ENCODE results near the gene MLC1. TPM values are rescaled to one million over a fixed set of nuclear protein-coding genes. Genes with fewer than 3 reads are reported as not detected.

The MLC1 gene
- under 1 TPM in 2 of 4 donors, not detected in 2; 0.07 to 0.13 TPM for total RNA-seq

DNA sequence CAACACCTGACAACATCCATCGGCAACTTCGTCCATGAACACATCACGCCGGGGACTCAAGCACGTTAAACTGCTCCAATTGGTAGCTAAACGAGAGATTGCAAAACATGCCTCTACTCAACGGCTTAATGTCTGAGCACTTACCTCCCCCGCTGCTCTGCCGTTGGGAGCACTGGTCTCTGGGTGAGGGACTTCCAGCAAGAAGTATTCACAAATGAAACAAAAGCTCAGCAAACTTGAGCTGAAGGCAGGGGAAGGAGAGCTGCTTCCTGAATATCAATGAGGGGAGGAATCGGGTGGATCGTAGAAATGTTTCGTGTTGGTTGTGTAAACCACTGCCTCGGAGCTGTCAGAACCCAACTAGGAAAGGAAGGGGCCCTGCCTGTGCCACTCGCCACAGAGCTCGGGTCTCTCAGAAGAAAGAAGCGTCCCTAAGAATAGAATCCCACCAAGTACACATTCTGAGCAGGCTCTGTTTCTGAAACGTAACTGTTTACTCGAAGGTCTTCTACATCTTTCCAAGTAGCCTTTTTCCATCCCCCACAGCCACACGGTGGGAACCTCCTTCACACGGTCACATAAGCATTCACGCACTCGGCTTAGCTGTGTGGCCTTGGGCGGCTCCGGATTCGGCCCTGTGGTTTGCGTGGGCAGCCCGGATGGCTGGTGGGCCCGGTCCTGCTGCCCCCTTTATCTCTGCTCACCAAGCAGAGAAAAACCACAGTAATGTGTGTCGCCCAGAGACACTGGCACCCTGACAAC lies at the start of gene MLC1:
Gene MLC1, minus strand, starts transcription at position 216 of the 762 bp plus-strand sequence. CDS start 524 bp downstream, outside the sequence.
- Histone ChIP-seq H3K36me3 (no peaks in the 10 kb centered on the region), H3K9me3 (peaks cover 0 to 10% (median 0%) of the 10 kb centered on the region in 3 donors), H3K4me1 (no peaks in the 10 kb centered on the region), H3K4me3 (no peak within 1 kb of the TSS), H3K27me3 (peaks cover 79% of the 10 kb centered on the region), H3K27ac (no peak within 1 kb of the TSS)
- no peak for ATAC-seq
- TF ChIP-seq POLR2A (IDR thresholded peaks at IDR 0.05) (no peak), POLR2AphosphoS5 (IDR thresholded peaks at IDR 0.05) (no peak), EP300 (IDR thresholded peaks at IDR 0.05) (no peak)
- TF ChIP-seq, protein P1, sequence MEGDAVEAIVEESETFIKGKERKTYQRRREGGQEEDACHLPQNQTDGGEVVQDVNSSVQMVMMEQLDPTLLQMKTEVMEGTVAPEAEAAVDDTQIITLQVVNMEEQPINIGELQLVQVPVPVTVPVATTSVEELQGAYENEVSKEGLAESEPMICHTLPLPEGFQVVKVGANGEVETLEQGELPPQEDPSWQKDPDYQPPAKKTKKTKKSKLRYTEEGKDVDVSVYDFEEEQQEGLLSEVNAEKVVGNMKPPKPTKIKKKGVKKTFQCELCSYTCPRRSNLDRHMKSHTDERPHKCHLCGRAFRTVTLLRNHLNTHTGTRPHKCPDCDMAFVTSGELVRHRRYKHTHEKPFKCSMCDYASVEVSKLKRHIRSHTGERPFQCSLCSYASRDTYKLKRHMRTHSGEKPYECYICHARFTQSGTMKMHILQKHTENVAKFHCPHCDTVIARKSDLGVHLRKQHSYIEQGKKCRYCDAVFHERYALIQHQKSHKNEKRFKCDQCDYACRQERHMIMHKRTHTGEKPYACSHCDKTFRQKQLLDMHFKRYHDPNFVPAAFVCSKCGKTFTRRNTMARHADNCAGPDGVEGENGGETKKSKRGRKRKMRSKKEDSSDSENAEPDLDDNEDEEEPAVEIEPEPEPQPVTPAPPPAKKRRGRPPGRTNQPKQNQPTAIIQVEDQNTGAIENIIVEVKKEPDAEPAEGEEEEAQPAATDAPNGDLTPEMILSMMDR (IDR thresholded peaks at IDR 0.05), result no peak
- 49 to 55% methylated on average over 16 to 19 of the region's 29 CpGs for WGBS, 2 donors (ENCODE audit: low coverage in 1 of 2)

DNA sequence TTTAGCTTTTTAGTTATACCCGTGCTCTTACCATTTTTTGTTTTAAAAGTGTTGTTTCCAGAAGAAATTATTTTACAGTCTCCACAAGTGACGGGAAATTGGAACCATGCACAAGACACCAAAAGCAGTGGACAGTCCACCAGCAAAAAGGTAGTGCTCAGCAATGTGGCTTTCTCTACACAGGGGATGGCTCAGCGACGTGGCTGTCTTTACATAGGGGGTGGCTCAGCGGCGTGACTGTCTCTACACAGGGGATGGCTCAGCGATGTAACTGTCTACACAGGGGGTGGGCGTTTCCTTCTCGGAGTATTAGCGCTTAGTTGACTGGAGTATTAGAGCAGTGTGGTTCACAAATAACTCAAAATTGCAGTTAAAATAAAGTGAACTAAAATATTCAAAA lies 49.3 kb upstream of the MLC1 start:
- H3K4me1 ChIP-seq, result no peaks in the 10 kb centered on the region
- H3K4me3 ChIP-seq, result no peak overlapping the region
- no peak overlapping the region for H3K27ac ChIP-seq
- ATAC-seq, result no peak
- H3K9me3 ChIP-seq, result no peaks in the 10 kb centered on the region
- no peaks in the 10 kb centered on the region for H3K36me3 ChIP-seq
- 77 to 79% methylated on average over 3 to 9 of the region's 10 CpGs for WGBS, 2 donors (ENCODE audit: low coverage in 1 of 2)
- TF ChIP-seq EP300 (IDR thresholded peaks at IDR 0.05) (no peak), POLR2AphosphoS5 (IDR thresholded peaks at IDR 0.05) (no peak), POLR2A (IDR thresholded peaks at IDR 0.05) (no peak)
- TF ChIP-seq, protein P1 (IDR thresholded peaks at IDR 0.05), result no peak
- peaks cover 15% of the 10 kb centered on the region for H3K27me3 ChIP-seq

DNA sequence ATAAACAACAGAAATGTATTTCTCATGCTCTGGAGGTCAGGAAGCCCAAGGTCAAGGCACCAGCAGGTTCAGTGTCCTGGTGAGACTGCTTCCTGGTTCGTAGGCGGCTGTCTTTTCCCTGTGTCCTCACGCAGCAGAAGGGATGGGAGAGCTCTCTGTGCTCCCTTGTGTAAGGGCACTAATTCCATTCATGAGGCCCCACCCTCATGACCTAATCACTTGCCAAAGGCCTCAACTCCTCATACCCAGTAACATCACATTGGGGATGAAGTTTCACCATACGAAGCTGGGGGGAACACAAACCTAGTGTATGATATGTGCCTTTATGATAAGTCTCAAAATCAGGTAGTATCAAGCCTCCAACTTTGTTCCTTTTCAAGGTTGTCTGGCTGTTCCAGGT lies 46.7 kb upstream of the MLC1 start:
- no peaks in the 10 kb centered on the region for H3K36me3 ChIP-seq
- H3K27ac ChIP-seq, result no peak overlapping the region
- peaks cover 15% of the 10 kb centered on the region for H3K27me3 ChIP-seq
- H3K4me3 ChIP-seq, result no peak overlapping the region
- H3K4me1 ChIP-seq, result no peaks in the 10 kb centered on the region
- no peak for TF ChIP-seq POLR2A (IDR thresholded peaks at IDR 0.05)
- TF ChIP-seq POLR2AphosphoS5 (IDR thresholded peaks at IDR 0.05), result no peak
- TF ChIP-seq, protein P1 (IDR thresholded peaks at IDR 0.05), result no peak
- TF ChIP-seq EP300 (IDR thresholded peaks at IDR 0.05), result no peak
- WGBS, 2 donors (ENCODE audit: low coverage in 1 of 2), result 70 to 92% methylated on average over 2 to 4 of the region's 4 CpGs
- no peak for ATAC-seq
- no peaks in the 10 kb centered on the region for H3K9me3 ChIP-seq

DNA sequence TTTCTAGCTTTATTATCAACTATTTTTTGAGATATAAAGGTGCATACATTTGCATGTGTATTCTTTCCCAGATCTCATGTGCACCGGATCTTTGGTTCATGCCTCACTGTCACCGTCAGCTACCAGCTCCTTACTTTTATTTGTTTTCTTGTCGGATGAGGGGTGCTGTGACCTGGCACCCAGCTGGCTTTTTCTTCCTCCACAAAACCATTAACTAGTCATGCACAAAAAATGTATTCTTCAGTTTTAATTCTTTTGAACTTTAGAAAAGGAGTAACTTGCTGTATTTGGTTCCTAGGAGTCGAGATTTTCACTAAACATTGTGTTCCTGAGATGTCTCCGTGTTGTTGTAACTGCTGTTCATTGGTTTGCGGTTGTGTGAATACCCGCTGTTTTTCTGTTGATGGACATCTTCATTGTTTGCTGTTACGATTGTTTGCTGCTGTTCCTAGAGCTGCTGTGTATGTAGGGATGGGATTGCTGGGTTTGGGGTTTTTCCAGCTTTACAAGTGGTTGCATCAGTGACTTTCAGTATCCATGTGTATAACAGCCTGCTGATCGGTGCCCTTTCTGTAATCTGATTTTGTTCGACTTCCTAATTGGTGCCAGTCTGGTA lies 44.0 kb upstream of the MLC1 start:
- 84 to 90% methylated on average over 6 to 10 of the region's 10 CpGs for WGBS, 2 donors (ENCODE audit: low coverage in 1 of 2)
- Histone ChIP-seq H3K4me3 (no peak overlapping the region), H3K9me3 (no peaks in the 10 kb centered on the region), H3K4me1 (no peaks in the 10 kb centered on the region), H3K36me3 (no peaks in the 10 kb centered on the region), H3K27me3 (peaks cover 15% of the 10 kb centered on the region), H3K27ac (no peak overlapping the region)
- TF ChIP-seq EP300 (IDR thresholded peaks at IDR 0.05), result no peak
- no peak for ATAC-seq

DNA sequence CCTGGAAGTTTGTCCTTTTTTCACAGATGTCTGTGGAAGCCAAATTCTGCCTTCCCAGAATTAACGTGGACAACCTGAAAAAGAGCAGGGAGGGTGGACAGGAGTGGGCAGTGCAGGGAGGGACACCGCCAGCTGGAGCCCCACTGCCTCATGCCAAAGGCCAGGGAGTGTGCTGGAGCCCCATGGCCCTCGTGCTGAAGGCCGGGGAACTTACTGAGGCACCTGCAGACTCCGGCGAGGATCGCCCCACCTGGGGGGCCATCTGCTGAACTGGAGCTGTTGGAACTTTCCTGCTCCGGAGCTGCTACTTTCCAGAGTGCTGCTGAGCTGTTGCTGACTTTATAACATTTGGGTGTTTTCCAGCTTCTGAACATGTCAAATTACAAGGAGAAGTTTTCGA lies 39.8 kb upstream of the MLC1 start:
- H3K4me1 ChIP-seq, result no peaks in the 10 kb centered on the region
- H3K4me3 ChIP-seq, result no peak overlapping the region
- H3K27ac ChIP-seq, result no peak overlapping the region
- no peak for ATAC-seq
- peaks cover 13% of the 10 kb centered on the region for H3K27me3 ChIP-seq
- 83% methylated on average over 1 of the region's 9 CpGs; no CpG with 5 or more reads in 1 of the 2 donors for WGBS, 2 donors (ENCODE audit: low coverage in 1 of 2)
- TF ChIP-seq POLR2A (IDR thresholded peaks at IDR 0.05), result no peak
- TF ChIP-seq POLR2AphosphoS5 (IDR thresholded peaks at IDR 0.05), result no peak
- TF ChIP-seq, protein P1 (IDR thresholded peaks at IDR 0.05), result no peak
- no peak for TF ChIP-seq EP300 (IDR thresholded peaks at IDR 0.05)
- H3K9me3 ChIP-seq, result peaks cover 0 to 21% (median 0%) of the 10 kb centered on the region in 3 donors
- no peaks in the 10 kb centered on the region for H3K36me3 ChIP-seq

All from gastroesophageal sphincter (tissue), 4 donors.